Measurements from ENCODE around the gene RGSL1. TPM values are rescaled to one million over a fixed set of nuclear protein-coding genes. Genes with fewer than 3 reads are reported as not detected.

RGSL1 gene
- total RNA-seq, 3 donors from 2014 or later, result not detected

DNA sequence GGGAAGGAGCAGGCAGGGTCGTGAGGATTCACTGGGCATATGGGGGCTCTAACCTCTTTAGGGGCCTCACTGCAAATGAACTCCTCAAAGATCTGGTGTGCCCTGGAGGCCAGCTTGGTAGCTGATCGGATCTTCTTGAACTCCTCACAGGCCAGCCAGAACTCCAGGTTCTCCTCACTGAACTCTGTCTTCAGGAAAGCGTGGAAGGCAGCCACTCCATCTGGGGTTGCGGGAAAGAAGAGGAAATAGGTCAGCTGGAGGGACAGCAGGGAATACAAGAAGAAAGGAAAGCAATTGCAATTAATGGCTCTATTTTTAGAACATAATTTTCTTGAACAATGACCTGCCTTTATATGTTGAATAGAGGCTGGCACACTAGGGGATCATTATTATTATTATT, 152.0 kb downstream of the RGSL1 start:
- Histone ChIP-seq H3K9me3 (no peaks in the 10 kb centered on the region), H3K4me1 (peaks cover 0 to 16% of the 10 kb centered on the region in 2 donors), H3K4me3 (peak overlapping the region in 1 of 3 donors; percentile 44), H3K27ac (peak overlapping the region; percentile 69 to 80), H3K36me3 (no peaks in the 10 kb centered on the region), H3K27me3 (no peaks in the 10 kb centered on the region)
- DNase-seq (ENCODE audit: low spot score in 2 of 2), result no peak
- intact Hi-C loops (cut with DNase I; ENCODE audit: low total_unique reads), result loop anchor here (5.0 kb wide), 1 partner anchor 180 kb away; no protein-coding TSS in a partner anchor
- TF ChIP-seq POLR2AphosphoS5 (IDR thresholded peaks at IDR 0.05), result no peak
- TF ChIP-seq, protein P1, sequence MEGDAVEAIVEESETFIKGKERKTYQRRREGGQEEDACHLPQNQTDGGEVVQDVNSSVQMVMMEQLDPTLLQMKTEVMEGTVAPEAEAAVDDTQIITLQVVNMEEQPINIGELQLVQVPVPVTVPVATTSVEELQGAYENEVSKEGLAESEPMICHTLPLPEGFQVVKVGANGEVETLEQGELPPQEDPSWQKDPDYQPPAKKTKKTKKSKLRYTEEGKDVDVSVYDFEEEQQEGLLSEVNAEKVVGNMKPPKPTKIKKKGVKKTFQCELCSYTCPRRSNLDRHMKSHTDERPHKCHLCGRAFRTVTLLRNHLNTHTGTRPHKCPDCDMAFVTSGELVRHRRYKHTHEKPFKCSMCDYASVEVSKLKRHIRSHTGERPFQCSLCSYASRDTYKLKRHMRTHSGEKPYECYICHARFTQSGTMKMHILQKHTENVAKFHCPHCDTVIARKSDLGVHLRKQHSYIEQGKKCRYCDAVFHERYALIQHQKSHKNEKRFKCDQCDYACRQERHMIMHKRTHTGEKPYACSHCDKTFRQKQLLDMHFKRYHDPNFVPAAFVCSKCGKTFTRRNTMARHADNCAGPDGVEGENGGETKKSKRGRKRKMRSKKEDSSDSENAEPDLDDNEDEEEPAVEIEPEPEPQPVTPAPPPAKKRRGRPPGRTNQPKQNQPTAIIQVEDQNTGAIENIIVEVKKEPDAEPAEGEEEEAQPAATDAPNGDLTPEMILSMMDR (IDR thresholded peaks at IDR 0.05), result no peak
- no peak for TF ChIP-seq POLR2A (IDR thresholded peaks at IDR 0.05)

DNA sequence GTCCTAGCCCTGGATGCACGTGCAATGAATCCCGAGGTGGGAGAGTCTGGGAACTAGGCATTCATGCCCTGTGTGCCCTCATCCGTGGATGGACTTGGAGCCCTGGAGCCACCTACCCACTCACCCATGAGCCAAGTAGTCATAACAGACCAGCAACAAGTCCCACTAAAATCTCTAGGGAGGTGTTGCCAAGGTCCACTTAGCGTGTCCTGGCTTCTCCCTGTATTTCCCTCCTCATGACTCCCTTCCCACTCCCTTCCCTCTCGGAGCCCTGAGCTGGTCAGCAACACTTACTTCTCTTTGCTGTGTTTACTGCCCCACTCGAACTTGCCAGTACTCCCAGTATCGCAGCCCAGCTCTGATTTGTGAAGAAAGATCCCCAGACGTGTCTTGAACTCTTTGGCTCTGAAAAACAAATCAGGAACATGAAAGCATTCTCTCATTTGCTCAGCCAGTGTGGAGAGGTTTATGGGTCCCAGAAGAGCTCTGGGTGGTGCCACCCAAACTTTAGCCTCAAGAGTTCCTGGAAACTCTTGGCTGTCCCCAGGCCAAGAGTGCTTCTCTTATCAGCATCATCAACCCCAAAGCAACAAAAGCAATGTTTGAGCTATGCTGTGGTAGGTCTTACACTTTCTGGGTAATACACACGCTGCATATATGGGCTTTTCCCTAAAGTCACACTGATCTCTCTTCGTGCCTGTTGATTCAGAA, 153.1 kb downstream of the RGSL1 start:
- Histone ChIP-seq H3K4me1 (peaks cover 0 to 16% of the 10 kb centered on the region in 2 donors), H3K9me3 (no peaks in the 10 kb centered on the region), H3K27me3 (no peaks in the 10 kb centered on the region), H3K36me3 (no peaks in the 10 kb centered on the region), H3K27ac (peak overlapping the region; percentile 45 to 69), H3K4me3 (peak overlapping the region; percentile 47 to 73 (median 57))
- intact Hi-C loops (cut with DNase I; ENCODE audit: low total_unique reads), result loop anchor here (5.0 kb wide), 1 partner anchor 179 kb away; no protein-coding TSS in a partner anchor
- DNase-seq (ENCODE audit: low spot score in 2 of 2), result no peak
- TF ChIP-seq POLR2AphosphoS5 (IDR thresholded peaks at IDR 0.05), result peak in 1 of 3 donors; percentile 54
- TF ChIP-seq POLR2A (IDR thresholded peaks at IDR 0.05), result no peak

DNA sequence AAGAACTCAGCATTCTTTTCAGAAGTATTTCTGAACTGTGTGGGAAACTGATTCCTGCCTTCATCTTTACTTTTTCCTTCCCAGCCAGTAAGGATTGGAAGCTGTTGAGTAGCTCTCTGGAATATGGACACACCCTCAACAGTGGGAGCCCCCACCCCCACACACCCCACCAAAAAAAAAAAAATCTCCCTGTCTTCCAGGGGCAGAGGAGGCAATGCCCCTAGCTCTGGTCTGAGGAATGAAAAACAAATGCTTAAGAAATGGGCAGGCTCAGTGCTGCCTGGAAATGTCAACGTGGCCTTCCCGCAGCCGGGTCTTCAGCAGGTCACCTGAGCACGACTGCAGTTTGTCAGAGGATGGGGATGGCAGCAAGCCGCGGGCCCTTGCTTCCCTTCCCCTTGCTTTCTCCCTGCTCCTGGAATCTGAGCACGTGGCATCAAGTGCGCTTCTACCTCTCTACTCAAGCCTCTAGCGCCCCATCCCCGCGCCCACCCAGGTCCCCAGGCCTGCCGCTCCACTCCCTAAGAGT, 153.8 kb downstream of the RGSL1 start:
- DNase-seq (ENCODE audit: low spot score in 2 of 2), result no peak
- no peaks in the 10 kb centered on the region for H3K27me3 ChIP-seq
- H3K9me3 ChIP-seq, result no peaks in the 10 kb centered on the region
- H3K27ac ChIP-seq, result peak overlapping the region; percentile 48 to 65
- H3K4me3 ChIP-seq, result peak overlapping the region; percentile 47 to 73 (median 57)
- peaks cover 0 to 16% of the 10 kb centered on the region in 2 donors for H3K4me1 ChIP-seq
- no peaks in the 10 kb centered on the region for H3K36me3 ChIP-seq
- TF ChIP-seq, protein P1 (IDR thresholded peaks at IDR 0.05), result no peak
- TF ChIP-seq POLR2A (IDR thresholded peaks at IDR 0.05) (no peak), POLR2AphosphoS5 (IDR thresholded peaks at IDR 0.05) (no peak)
- intact Hi-C loops (cut with DNase I; ENCODE audit: low total_unique reads), result loop anchor here (5.0 kb wide), 1 partner anchor 179 kb away; no protein-coding TSS in a partner anchor

DNA sequence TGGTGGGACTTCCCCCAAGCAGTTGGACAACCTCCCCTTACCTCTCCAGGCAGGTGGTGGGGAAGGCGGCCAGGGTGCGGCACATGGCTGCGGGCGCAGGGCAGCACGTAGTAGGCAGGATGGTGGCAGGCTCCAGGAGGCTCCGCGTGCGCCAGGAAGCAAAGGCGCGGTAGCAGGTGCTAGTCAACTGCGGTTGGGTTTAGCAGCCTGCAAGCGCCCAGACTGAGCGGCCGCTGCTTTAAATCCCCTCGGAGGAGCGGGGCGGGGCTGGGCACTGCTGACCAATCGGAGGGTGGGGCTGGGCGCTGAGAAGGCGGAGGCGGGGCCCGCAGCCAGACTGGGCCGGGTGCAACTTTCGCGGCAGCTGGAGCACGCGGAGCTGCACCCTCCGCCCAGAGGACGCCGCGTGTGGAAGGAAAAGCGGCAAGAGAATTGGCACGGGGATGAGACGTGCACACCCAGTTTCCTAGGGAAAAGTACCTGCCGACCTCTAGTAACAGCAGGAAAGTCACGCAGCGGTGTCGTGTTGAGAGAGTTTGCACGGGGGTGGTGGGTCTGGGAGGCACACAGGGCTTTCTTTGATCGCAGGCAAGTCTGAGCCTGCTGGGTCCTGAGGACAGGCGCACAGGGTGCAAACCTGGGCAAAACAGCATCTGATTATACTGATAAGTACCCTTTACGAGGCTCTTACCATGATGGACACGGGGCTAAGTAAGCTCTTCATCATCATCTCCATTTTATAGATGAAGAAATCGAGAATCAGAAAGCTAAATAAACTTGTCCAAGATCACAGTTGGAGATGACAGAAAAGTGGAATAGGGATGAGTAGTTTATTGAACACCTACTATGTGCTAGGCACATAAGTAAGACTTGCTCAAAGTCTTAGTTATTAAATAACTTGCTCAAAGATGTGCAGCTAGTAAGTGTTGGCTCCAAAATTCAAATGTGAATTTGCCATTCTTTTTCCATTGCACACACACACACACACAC, 154.5 kb downstream of the RGSL1 start, which contains the start of gene RGS16:
RGS16 (minus strand) TSS at position 215 of the 990 bp plus-strand sequence; CDS start at position 85, 130 bp downstream.
- no peaks in the 10 kb centered on the region for H3K9me3 ChIP-seq
- no peaks in the 10 kb centered on the region for H3K36me3 ChIP-seq
- H3K27ac ChIP-seq, result peak within 1 kb of the TSS; percentile 48 to 65
- no peaks in the 10 kb centered on the region for H3K27me3 ChIP-seq
- TF ChIP-seq POLR2A (IDR thresholded peaks at IDR 0.05), result peak; percentile 44
- TF ChIP-seq POLR2AphosphoS5 (IDR thresholded peaks at IDR 0.05), result peak in 2 of 3 donors; percentile 33 to 42
- TF ChIP-seq, protein P1 (IDR thresholded peaks at IDR 0.05), result no peak
- peak; percentile 82 to 90 for DNase-seq (ENCODE audit: low spot score in 2 of 2)
- peak within 1 kb of the TSS; percentile 47 to 73 (median 57) for H3K4me3 ChIP-seq
- peaks cover 0 to 16% of the 10 kb centered on the region in 2 donors for H3K4me1 ChIP-seq
- intact Hi-C loops (cut with DNase I; ENCODE audit: low total_unique reads), result loop anchor here (5.0 kb wide), 1 partner anchor 178 kb away; no protein-coding TSS in a partner anchor

DNA sequence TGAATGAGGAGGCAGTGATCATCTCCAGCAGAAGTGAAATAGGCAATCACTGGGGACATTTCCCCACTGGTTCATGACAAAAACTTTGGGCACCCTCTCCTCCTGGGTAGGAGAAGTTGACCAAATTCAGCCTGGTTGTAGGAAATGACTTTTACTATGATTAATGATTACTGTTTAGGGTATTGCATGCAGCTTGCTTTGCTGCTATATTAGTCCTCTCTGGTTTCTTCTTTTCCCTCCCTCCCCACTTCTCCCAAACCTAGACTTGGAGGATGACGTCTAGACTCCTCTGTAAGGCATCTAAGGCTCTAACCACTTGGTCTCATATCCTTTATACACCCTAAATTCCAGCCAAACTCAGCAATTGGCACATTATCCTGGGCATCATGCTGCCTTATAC, 157.6 kb downstream of the RGSL1 start:
- H3K27ac ChIP-seq, result no peak overlapping the region
- intact Hi-C loops (cut with DNase I; ENCODE audit: low total_unique reads), result no loop called here

More for the DNA sequence above, 157.6 kb downstream of the RGSL1 start:
- no peak for DNase-seq (ENCODE audit: low spot score in 2 of 2)
- no peaks in the 10 kb centered on the region for H3K9me3 ChIP-seq
- no peaks in the 10 kb centered on the region for H3K27me3 ChIP-seq
- H3K4me1 ChIP-seq, result peaks cover 0 to 11% of the 10 kb centered on the region in 2 donors
- no peak for TF ChIP-seq POLR2A (IDR thresholded peaks at IDR 0.05)
- no peak for TF ChIP-seq POLR2AphosphoS5 (IDR thresholded peaks at IDR 0.05)
- TF ChIP-seq, protein P1 (IDR thresholded peaks at IDR 0.05), result no peak
- no peaks in the 10 kb centered on the region for H3K36me3 ChIP-seq
- no peak overlapping the region for H3K4me3 ChIP-seq
